SW 1271 (cell line): ENCODE results near the gene DCLK1.

Experiments
- DNase-seq, 2 experiments: peaks; one replicate each; lab custom pipeline; 2025; lab: John Stamatoyannopoulos, UW

The DCLK1 gene

GRCh38 chr13:35824825-35825224 is 306.4 kb downstream of the DCLK1 start:
- no peak for DNase-seq

- no peak for DNase-seq
Observed at GRCh38 chr13:35824395-35824794, 306.8 kb downstream of the DCLK1 start.

- no peak for DNase-seq
Observed at GRCh38 chr13:35822666-35823065, 308.5 kb downstream of the DCLK1 start.

GRCh38 chr13:35818633-35819067 is 312.5 kb downstream of the DCLK1 start:
- DNase-seq: peak in 1 of 2 experiments; percentile 45

- no peak for DNase-seq
Observed at GRCh38 chr13:35817642-35818607, 313.3 kb downstream of the DCLK1 start.

GRCh38 chr13:35814605-35815011 is 316.6 kb downstream of the DCLK1 start:
- DNase-seq: no peak

GRCh38 chr13:35812736-35813135 is 318.4 kb downstream of the DCLK1 start:
- DNase-seq: no peak

- no peak for DNase-seq
Observed at GRCh38 chr13:35810321-35810720, 320.9 kb downstream of the DCLK1 start.

- DNase-seq: no peak
Observed at GRCh38 chr13:35808846-35809245, 322.3 kb downstream of the DCLK1 start.

GRCh38 chr13:35804901-35805300 is 326.3 kb downstream of the DCLK1 start:
- no peak for DNase-seq

- no peak for DNase-seq
Observed at GRCh38 chr13:35797991-35798390, 333.2 kb downstream of the DCLK1 start.

GRCh38 chr13:35797244-35797643 is 333.9 kb downstream of the DCLK1 start:
- no peak for DNase-seq

GRCh38 chr13:35796623-35797022 is 334.6 kb downstream of the DCLK1 start:
- no peak for DNase-seq

- no peak for DNase-seq
Observed at GRCh38 chr13:35794734-35795389, 336.3 kb downstream of the DCLK1 start.

- DNase-seq: no peak
Observed at GRCh38 chr13:35793823-35794222, 337.4 kb downstream of the DCLK1 start.

GRCh38 chr13:35792911-35793310 is 338.3 kb downstream of the DCLK1 start:
- no peak for DNase-seq

GRCh38 chr13:35792021-35792420 is 339.2 kb downstream of the DCLK1 start:
- no peak for DNase-seq

- no peak for DNase-seq
Observed at GRCh38 chr13:35791184-35791851, 339.9 kb downstream of the DCLK1 start.

GRCh38 chr13:35789335-35790165 is 341.6 kb downstream of the DCLK1 start:
- DNase-seq: peak in 1 of 2 experiments; percentile 39

- no peak for DNase-seq
Observed at GRCh38 chr13:35787937-35788336, 343.2 kb downstream of the DCLK1 start.

- no peak for DNase-seq
Observed at GRCh38 chr13:35785576-35786303, 345.4 kb downstream of the DCLK1 start.
